ENCODE measurements around the gene DCC.

Gene DCC

GRCh38 chr18:53165770-53166169 lies 825.8 kb downstream of the DCC start:
- Histone ChIP-seq H3K9ac (no peak overlapping the region), H3K4me3 (ENCODE audit: low read depth, low read length) (no peak overlapping the region), H3K27ac (no peak overlapping the region), H3K4me1 (no peaks in the 10 kb centered on the region), H3K79me2 (no peaks in the 10 kb centered on the region), H3K9me3 (ENCODE audit: control insufficient read depth, low read length) (no peaks in the 10 kb centered on the region), H2AFZ (no peak overlapping the region), H3K36me3 (ENCODE audit: control insufficient read depth, insufficient read depth, low read length) (no peaks in the 10 kb centered on the region), H3K27me3 (ENCODE audit: control insufficient read depth, insufficient read depth, low read length) (no peaks in the 10 kb centered on the region), H3K4me2 (ENCODE audit: low read length) (no peak overlapping the region)
- TF ChIP-seq, protein P1, sequence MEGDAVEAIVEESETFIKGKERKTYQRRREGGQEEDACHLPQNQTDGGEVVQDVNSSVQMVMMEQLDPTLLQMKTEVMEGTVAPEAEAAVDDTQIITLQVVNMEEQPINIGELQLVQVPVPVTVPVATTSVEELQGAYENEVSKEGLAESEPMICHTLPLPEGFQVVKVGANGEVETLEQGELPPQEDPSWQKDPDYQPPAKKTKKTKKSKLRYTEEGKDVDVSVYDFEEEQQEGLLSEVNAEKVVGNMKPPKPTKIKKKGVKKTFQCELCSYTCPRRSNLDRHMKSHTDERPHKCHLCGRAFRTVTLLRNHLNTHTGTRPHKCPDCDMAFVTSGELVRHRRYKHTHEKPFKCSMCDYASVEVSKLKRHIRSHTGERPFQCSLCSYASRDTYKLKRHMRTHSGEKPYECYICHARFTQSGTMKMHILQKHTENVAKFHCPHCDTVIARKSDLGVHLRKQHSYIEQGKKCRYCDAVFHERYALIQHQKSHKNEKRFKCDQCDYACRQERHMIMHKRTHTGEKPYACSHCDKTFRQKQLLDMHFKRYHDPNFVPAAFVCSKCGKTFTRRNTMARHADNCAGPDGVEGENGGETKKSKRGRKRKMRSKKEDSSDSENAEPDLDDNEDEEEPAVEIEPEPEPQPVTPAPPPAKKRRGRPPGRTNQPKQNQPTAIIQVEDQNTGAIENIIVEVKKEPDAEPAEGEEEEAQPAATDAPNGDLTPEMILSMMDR (IDR thresholded peaks at IDR 0.05) = no peak

DNA sequence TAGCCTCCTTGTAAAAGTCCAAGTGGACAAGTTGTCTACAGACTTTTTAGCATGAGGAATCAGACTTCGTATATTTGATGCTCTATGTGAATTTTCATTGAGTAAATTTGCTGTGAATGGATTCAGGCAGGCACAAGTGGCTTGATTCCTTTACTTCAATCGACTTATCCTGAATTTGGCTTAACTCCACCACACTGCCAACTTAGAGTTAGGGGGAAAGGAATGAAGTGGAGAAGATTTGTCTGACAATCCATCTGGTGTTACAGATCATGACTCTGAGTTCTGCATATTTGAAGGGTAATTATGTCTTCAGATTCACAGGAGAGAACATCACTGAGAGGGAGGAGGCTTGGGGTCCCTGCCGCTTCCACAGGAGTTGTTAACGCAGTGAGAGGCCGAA lies 829.3 kb downstream of the DCC start:
- no peaks in the 10 kb centered on the region for H3K79me2 ChIP-seq
- no peak overlapping the region for H3K4me2 ChIP-seq (ENCODE audit: low read length)
- no peak overlapping the region for H3K27ac ChIP-seq
- TF ChIP-seq, protein P1 (IDR thresholded peaks at IDR 0.05) = no peak
- H3K9ac ChIP-seq = no peak overlapping the region
- H3K4me1 ChIP-seq = no peaks in the 10 kb centered on the region
- H3K36me3 ChIP-seq (ENCODE audit: control insufficient read depth, insufficient read depth, low read length) = no peaks in the 10 kb centered on the region
- H3K9me3 ChIP-seq (ENCODE audit: control insufficient read depth, low read length) = no peaks in the 10 kb centered on the region
- H2AFZ ChIP-seq = no peak overlapping the region
- no peaks in the 10 kb centered on the region for H3K27me3 ChIP-seq (ENCODE audit: control insufficient read depth, insufficient read depth, low read length)
- no peak overlapping the region for H3K4me3 ChIP-seq (ENCODE audit: low read depth, low read length)

DNA sequence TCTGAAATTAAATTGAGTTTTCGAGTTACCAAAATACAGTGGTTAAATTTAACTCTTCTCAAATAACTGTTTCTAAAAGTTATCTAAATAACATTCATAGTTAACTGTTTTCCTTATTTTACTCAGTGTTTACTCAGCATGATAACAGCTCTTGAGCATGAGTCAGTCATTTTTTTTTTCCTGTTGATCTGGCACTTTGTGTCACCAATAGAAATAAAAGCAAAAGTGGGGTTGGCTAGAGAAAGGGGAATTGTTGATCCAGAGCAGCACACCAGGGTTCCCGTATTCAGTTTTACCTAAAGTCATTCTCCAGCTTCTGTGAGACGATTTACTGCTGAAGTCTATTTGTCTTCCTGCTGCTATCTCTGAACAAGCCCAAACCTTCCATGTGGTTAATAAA lies 851.6 kb downstream of the DCC start:
- Histone ChIP-seq H3K4me2 (ENCODE audit: low read length) (no peak overlapping the region), H3K9me3 (ENCODE audit: control insufficient read depth, low read length) (no peaks in the 10 kb centered on the region), H3K27me3 (ENCODE audit: control insufficient read depth, insufficient read depth, low read length) (no peaks in the 10 kb centered on the region), H3K9ac (no peak overlapping the region), H3K36me3 (ENCODE audit: control insufficient read depth, insufficient read depth, low read length) (no peaks in the 10 kb centered on the region), H3K27ac (no peak overlapping the region), H3K79me2 (no peaks in the 10 kb centered on the region), H3K4me3 (ENCODE audit: low read depth, low read length) (no peak overlapping the region), H3K4me1 (no peaks in the 10 kb centered on the region), H2AFZ (no peak overlapping the region)
- TF ChIP-seq, protein P1 (IDR thresholded peaks at IDR 0.05) = no peak

GRCh38 chr18:53193870-53194269 lies 853.9 kb downstream of the DCC start:
- H3K27ac ChIP-seq = no peak overlapping the region
- H3K36me3 ChIP-seq (ENCODE audit: control insufficient read depth, insufficient read depth, low read length) = no peaks in the 10 kb centered on the region
- H3K9ac ChIP-seq = no peak overlapping the region
- no peaks in the 10 kb centered on the region for H3K79me2 ChIP-seq
- H3K9me3 ChIP-seq (ENCODE audit: control insufficient read depth, low read length) = no peaks in the 10 kb centered on the region
- H3K4me3 ChIP-seq (ENCODE audit: low read depth, low read length) = no peak overlapping the region
- H3K4me2 ChIP-seq (ENCODE audit: low read length) = no peak overlapping the region
- H3K4me1 ChIP-seq = no peaks in the 10 kb centered on the region
- H3K27me3 ChIP-seq (ENCODE audit: control insufficient read depth, insufficient read depth, low read length) = no peaks in the 10 kb centered on the region
- TF ChIP-seq, protein P1 (IDR thresholded peaks at IDR 0.05) = no peak
- H2AFZ ChIP-seq = no peak overlapping the region

DNA sequence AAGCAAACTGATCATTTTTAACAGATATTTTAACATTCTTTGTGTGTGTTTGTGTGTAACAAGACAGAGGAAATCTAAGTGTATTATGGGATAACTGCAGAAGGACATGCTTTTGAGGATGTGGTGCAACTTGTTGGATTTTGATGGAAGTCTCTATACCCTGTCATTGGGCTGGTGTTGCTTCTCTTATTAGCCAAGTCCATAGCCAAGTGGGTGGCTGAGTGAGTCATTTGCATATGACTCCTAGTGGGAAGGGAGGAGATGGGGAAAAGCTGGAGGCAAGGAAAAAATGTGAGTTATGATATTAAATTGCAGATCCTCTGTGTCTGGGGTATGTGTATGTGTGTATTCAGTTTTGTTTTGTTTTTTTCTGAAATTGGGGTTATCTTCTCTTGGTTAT lies 879.9 kb downstream of the DCC start:
- Histone ChIP-seq H3K27me3 (ENCODE audit: control insufficient read depth, insufficient read depth, low read length) (no peaks in the 10 kb centered on the region), H3K79me2 (no peaks in the 10 kb centered on the region), H2AFZ (no peak overlapping the region), H3K9me3 (ENCODE audit: control insufficient read depth, low read length) (no peaks in the 10 kb centered on the region), H3K4me3 (ENCODE audit: low read depth, low read length) (no peak overlapping the region), H3K36me3 (ENCODE audit: control insufficient read depth, insufficient read depth, low read length) (no peaks in the 10 kb centered on the region), H3K27ac (no peak overlapping the region), H3K4me1 (no peaks in the 10 kb centered on the region), H3K4me2 (ENCODE audit: low read length) (no peak overlapping the region), H3K9ac (no peak overlapping the region)
- TF ChIP-seq, protein P1 (IDR thresholded peaks at IDR 0.05) = no peak
